Measurements from ENCODE around the gene CD81. TPM values are rescaled to one million over a fixed set of nuclear protein-coding genes. Genes with fewer than 3 reads are reported as not detected.

The CD81 gene
- total RNA-seq, 1 donor from 2014 or later: 424 TPM

DNA sequence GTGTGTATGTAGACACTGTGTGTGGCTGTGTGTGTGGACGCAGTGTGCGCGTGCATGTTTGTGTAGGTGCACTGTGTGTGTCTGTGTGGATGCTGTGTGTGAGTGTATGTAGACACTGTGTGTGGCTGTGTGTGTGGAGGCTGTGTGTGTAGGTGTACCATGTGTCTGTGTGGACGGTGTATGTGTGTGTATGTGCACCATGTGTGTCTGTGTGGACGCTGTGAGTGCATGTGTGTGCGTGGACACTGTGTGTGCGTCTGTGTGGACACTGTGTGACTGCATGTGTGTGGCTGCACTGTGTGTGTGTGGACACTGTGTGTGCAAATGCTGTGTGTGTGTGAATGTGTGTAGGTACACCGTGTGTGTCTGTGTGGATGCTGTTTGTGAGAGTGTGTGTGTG is 56.9 kb downstream of the CD81 start:
- Mint-ChIP-seq H3K4me1 (ENCODE audit: unreplicated experiment) (no peaks in the 10 kb centered on the region), H3K9me3 (ENCODE audit: unreplicated experiment) (no peaks in the 10 kb centered on the region), H3K4me3 (ENCODE audit: unreplicated experiment) (no peak overlapping the region), H3K36me3 (ENCODE audit: low read depth, unreplicated experiment) (no peaks in the 10 kb centered on the region), H3K27ac (ENCODE audit: unreplicated experiment) (no peak overlapping the region), H3K27me3 (ENCODE audit: unreplicated experiment) (peaks cover 8% of the 10 kb centered on the region)
- no peak for DNase-seq (ENCODE audit: low spot score)
- TF ChIP-seq, protein P1, sequence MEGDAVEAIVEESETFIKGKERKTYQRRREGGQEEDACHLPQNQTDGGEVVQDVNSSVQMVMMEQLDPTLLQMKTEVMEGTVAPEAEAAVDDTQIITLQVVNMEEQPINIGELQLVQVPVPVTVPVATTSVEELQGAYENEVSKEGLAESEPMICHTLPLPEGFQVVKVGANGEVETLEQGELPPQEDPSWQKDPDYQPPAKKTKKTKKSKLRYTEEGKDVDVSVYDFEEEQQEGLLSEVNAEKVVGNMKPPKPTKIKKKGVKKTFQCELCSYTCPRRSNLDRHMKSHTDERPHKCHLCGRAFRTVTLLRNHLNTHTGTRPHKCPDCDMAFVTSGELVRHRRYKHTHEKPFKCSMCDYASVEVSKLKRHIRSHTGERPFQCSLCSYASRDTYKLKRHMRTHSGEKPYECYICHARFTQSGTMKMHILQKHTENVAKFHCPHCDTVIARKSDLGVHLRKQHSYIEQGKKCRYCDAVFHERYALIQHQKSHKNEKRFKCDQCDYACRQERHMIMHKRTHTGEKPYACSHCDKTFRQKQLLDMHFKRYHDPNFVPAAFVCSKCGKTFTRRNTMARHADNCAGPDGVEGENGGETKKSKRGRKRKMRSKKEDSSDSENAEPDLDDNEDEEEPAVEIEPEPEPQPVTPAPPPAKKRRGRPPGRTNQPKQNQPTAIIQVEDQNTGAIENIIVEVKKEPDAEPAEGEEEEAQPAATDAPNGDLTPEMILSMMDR (IDR thresholded peaks at IDR 0.05; ENCODE audit: unreplicated experiment): no peak

GRCh38 chr11:2434506-2435255 is 57.6 kb downstream of the CD81 start:
- Mint-ChIP-seq H3K4me1 (ENCODE audit: unreplicated experiment) (no peaks in the 10 kb centered on the region), H3K9me3 (ENCODE audit: unreplicated experiment) (no peaks in the 10 kb centered on the region), H3K4me3 (ENCODE audit: unreplicated experiment) (no peak overlapping the region), H3K36me3 (ENCODE audit: low read depth, unreplicated experiment) (no peaks in the 10 kb centered on the region), H3K27me3 (ENCODE audit: unreplicated experiment) (peaks cover 8% of the 10 kb centered on the region), H3K27ac (ENCODE audit: unreplicated experiment) (no peak overlapping the region)
- TF ChIP-seq, protein P1 (IDR thresholded peaks at IDR 0.05; ENCODE audit: unreplicated experiment): no peak
- DNase-seq (ENCODE audit: low spot score): no peak

GRCh38 chr11:2435288-2436012 is 58.3 kb downstream of the CD81 start:
- no peaks in the 10 kb centered on the region for H3K4me1 Mint-ChIP-seq (ENCODE audit: unreplicated experiment)
- H3K36me3 Mint-ChIP-seq (ENCODE audit: low read depth, unreplicated experiment): no peaks in the 10 kb centered on the region
- no peak overlapping the region for H3K4me3 Mint-ChIP-seq (ENCODE audit: unreplicated experiment)
- H3K9me3 Mint-ChIP-seq (ENCODE audit: unreplicated experiment): no peaks in the 10 kb centered on the region
- DNase-seq (ENCODE audit: low spot score): no peak
- TF ChIP-seq, protein P1 (IDR thresholded peaks at IDR 0.05; ENCODE audit: unreplicated experiment): no peak
- H3K27me3 Mint-ChIP-seq (ENCODE audit: unreplicated experiment): peaks cover 8% of the 10 kb centered on the region
- H3K27ac Mint-ChIP-seq (ENCODE audit: unreplicated experiment): no peak overlapping the region

DNA sequence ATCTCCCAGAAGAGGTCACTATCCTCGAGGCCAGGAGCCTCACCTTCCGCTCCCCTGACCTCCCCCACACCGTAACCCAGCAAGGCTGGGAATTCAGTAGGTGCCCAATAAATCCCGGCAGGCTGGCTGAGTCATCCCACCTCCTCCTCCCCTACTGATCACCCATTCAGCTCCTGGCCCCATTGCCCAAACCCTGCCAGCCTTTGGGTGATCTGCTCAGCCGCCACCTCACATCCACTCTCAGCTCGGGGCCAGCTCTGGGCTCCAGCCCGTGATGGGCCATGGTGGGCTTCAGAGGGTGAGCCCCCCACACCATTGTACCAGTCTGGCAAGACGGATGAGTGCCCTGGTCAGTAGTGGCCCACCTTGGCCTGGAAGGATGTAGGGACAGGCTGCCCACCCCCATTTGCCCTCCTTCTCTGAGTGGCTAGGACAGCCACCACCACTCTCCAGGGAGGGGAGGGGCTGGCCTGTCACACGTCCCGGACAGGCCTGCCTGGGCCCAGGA is 59.0 kb downstream of the CD81 start:
- Mint-ChIP-seq H3K27me3 (ENCODE audit: unreplicated experiment) (peaks cover 8% of the 10 kb centered on the region), H3K4me3 (ENCODE audit: unreplicated experiment) (no peak overlapping the region), H3K36me3 (ENCODE audit: low read depth, unreplicated experiment) (no peaks in the 10 kb centered on the region), H3K4me1 (ENCODE audit: unreplicated experiment) (no peaks in the 10 kb centered on the region), H3K27ac (ENCODE audit: unreplicated experiment) (no peak overlapping the region), H3K9me3 (ENCODE audit: unreplicated experiment) (no peaks in the 10 kb centered on the region)
- no peak for DNase-seq (ENCODE audit: low spot score)
- TF ChIP-seq, protein P1 (IDR thresholded peaks at IDR 0.05; ENCODE audit: unreplicated experiment): no peak
